Hepatocyte (in vitro differentiated cells): ENCODE measurements around the gene USP32. TPM values are rescaled to one million over a fixed set of nuclear protein-coding genes. Genes with fewer than 3 reads are reported as not detected.

Experiments
- DNase-seq: peaks from one replicate; pipeline ENCODE4 v3.0.0-alpha.2; 2016; ENCODE audit warnings: low spot score
- H2AFZ ChIP-seq: fragments of 200-600 bp; sonication (generic); 2 replicates; pipeline ENCODE4 v1.6.0; 2016; ENCODE audit warnings: antibody characterized with exemption, mild to moderate bottlenecking
- H3K27ac ChIP-seq: fragments of 200-600 bp; sonication (generic); 2 replicates; pipeline ENCODE4 v1.5.1; 2016; ENCODE audit warnings: mild to moderate bottlenecking
- H3K27me3 ChIP-seq: fragments of 200-600 bp; sonication (generic); 2 replicates; pipeline ENCODE4 v1.6.1; 2016
- H3K36me3 ChIP-seq: fragments of 200-600 bp; sonication (generic); replicated peaks from 2 replicates; pipeline ENCODE4 v1.5.1; 2016; ENCODE audit warnings: low read depth; ENCODE audit not compliant: insufficient read depth
- H3K4me1 ChIP-seq: fragments of 200-600 bp; sonication (generic); 2 replicates; pipeline ENCODE4 v1.5.1; 2016; ENCODE audit warnings: mild to moderate bottlenecking, moderate library complexity; ENCODE audit not compliant: insufficient read depth
- H3K4me2 ChIP-seq: fragments of 200-600 bp; sonication (generic); 2 replicates; pipeline ENCODE4 v1.6.0; 2016
- H3K4me3 ChIP-seq: fragments of 200-600 bp; sonication (generic); 2 replicates; pipeline ENCODE4 v1.5.1; 2016; ENCODE audit warnings: mild to moderate bottlenecking
- H3K79me2 ChIP-seq: fragments of 200-600 bp; sonication (generic); 2 replicates; pipeline ENCODE4 v1.6.0; 2017; ENCODE audit warnings: mild to moderate bottlenecking
- H3K9me2 ChIP-seq: fragments of 200-600 bp; sonication (generic); replicated peaks from 2 replicates; pipeline ENCODE4 v1.6.0; 2017; ENCODE audit warnings: mild to moderate bottlenecking; ENCODE audit not compliant: insufficient read depth
- H3K9me3 ChIP-seq: fragments of 200-600 bp; sonication (generic); 2 replicates; pipeline ENCODE4 v1.5.1; 2016; ENCODE audit warnings: low read depth, mild to moderate bottlenecking
- H4K20me1 ChIP-seq: fragments of 200-600 bp; sonication (generic); 2 replicates; pipeline ENCODE4 v1.6.0; 2016; ENCODE audit warnings: mild to moderate bottlenecking; ENCODE audit not compliant: insufficient read depth, poor library complexity, severe bottlenecking
- CTCF ChIP-seq: fragments of 200-600 bp; sonication (generic); IDR thresholded peaks from 2 replicates; pipeline ENCODE4 v1.5.1; 2016; ENCODE audit warnings: antibody characterized with exemption, mild to moderate bottlenecking; ENCODE audit not compliant: poor library complexity
- EZH2 ChIP-seq: fragments of 200-600 bp; sonication (generic); IDR thresholded peaks from 2 replicates; pipeline ENCODE4 v1.6.1; 2016; ENCODE audit warnings: antibody characterized with exemption, mild to moderate bottlenecking, borderline replicate concordance
- EZH2phosphoT487 ChIP-seq: fragments of 200-600 bp; sonication (generic); IDR thresholded peaks from one replicate; pipeline ENCODE4 v1.6.1; 2018; ENCODE audit warnings: antibody characterized with exemption, mild to moderate bottlenecking, low read depth, moderate library complexity; ENCODE audit not compliant: unreplicated experiment, severe bottlenecking
- WGBS: methylation state at CpG from one replicate; pipeline ENCODE4 v1.1.6; 2016; ENCODE audit warnings: low lambda C conversion rate; ENCODE audit errors: missing lambda C conversion rate; 5-methylcytosine and 5-hydroxymethylcytosine counted together
- polyA plus RNA-seq: library from polyadenylated mRNA; unstranded; fragments of >200 nt; fragmentation: Nextera tagmentation; extraction: Ambion mirVana; gene quantifications from 2 replicates; pipeline ENCODE4 v1.2.1, GENCODE V29; 2016
- total RNA-seq: library from RNA; depleted of rRNA; stranded (reverse); fragments of >200 nt; gene quantifications from 2 replicates; pipeline ENCODE4 v1.2.3, GENCODE V29; 2014

The USP32 gene
- total and polyA plus RNA-seq, 2 experiments from 2014 or later: 15.3 to 37.0 TPM

GRCh38 chr17:60426596-60426995 lies 34.7 kb upstream of the USP32 start:
- Histone ChIP-seq H3K4me3 (no peak overlapping the region), H3K36me3 (no peaks in the 10 kb centered on the region), H3K4me2 (no peak overlapping the region), H3K9me2 (no peaks in the 10 kb centered on the region), H3K27ac (no peak overlapping the region), H4K20me1 (no peaks in the 10 kb centered on the region), H3K4me1 (no peaks in the 10 kb centered on the region), H2AFZ (no peak overlapping the region), H3K9me3 (no peaks in the 10 kb centered on the region), H3K27me3 (no peaks in the 10 kb centered on the region), H3K79me2 (no peaks in the 10 kb centered on the region)
- 95% methylated on average over 10 of the region's 10 CpGs for WGBS
- DNase-seq: no peak
- TF ChIP-seq EZH2phosphoT487 (no peak), EZH2 (no peak), CTCF (no peak)

GRCh38 chr17:60425626-60426025 lies 33.7 kb upstream of the USP32 start:
- H3K79me2 ChIP-seq: no peaks in the 10 kb centered on the region
- H3K36me3 ChIP-seq: no peaks in the 10 kb centered on the region
- no peak for DNase-seq
- 90% methylated on average over 6 of the region's 6 CpGs for WGBS
- H3K4me3 ChIP-seq: no peak overlapping the region
- TF ChIP-seq EZH2: no peak
- no peak for TF ChIP-seq EZH2phosphoT487
- no peak for TF ChIP-seq CTCF
- H3K27ac ChIP-seq: no peak overlapping the region
- no peak overlapping the region for H2AFZ ChIP-seq
- no peaks in the 10 kb centered on the region for H4K20me1 ChIP-seq
- no peaks in the 10 kb centered on the region for H3K9me2 ChIP-seq
- no peak overlapping the region for H3K4me2 ChIP-seq
- H3K27me3 ChIP-seq: no peaks in the 10 kb centered on the region
- H3K4me1 ChIP-seq: no peaks in the 10 kb centered on the region
- no peaks in the 10 kb centered on the region for H3K9me3 ChIP-seq

- H3K79me2 ChIP-seq: no peaks in the 10 kb centered on the region
- H4K20me1 ChIP-seq: no peaks in the 10 kb centered on the region
- no peak overlapping the region for H3K27ac ChIP-seq
- no peak overlapping the region for H3K4me2 ChIP-seq
- no peaks in the 10 kb centered on the region for H3K36me3 ChIP-seq
- no peaks in the 10 kb centered on the region for H3K9me2 ChIP-seq
- no peak for DNase-seq
- no peaks in the 10 kb centered on the region for H3K9me3 ChIP-seq
- no peaks in the 10 kb centered on the region for H3K27me3 ChIP-seq
- no peaks in the 10 kb centered on the region for H3K4me1 ChIP-seq
- 82% methylated on average over 3 of the region's 3 CpGs for WGBS
- no peak overlapping the region for H3K4me3 ChIP-seq
- no peak overlapping the region for H2AFZ ChIP-seq
- no peak for TF ChIP-seq EZH2
- no peak for TF ChIP-seq EZH2phosphoT487
- TF ChIP-seq CTCF: no peak
Observed at GRCh38 chr17:60423865-60424264, 31.9 kb upstream of the USP32 start.

DNA sequence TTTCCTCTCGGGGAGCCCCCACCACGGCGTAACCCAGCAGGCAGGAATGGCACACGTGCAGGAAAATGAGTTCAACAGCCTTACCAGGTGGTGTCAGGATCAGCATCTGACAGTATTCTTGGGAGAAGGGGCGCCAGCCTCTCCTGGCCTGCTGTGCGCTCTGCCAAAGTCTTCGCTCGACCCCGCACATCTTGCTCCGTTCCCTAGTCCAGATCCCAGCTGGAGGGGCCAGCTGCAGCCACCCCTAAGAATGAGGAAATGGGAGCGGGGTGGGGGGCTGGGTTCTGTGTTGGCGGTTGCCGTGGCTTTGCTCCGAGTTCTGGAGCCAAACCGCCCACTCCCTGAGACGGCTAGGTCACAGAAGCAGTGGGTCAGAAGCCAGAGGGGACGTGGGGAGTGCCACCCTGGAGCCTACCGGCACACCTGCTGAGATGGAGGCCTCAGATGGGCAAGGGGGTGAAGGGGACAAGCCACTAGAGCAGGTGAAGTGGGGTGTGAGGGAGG lies 30.3 kb upstream of the USP32 start, which contains the start of gene CHCT1:
TSS of gene CHCT1 (plus strand) at position 328 of the 504 bp plus-strand sequence. CDS start at position 432, 104 bp downstream.
- H3K27ac ChIP-seq: no peak within 1 kb of the TSS
- TF ChIP-seq CTCF: no peak
- TF ChIP-seq EZH2phosphoT487: no peak
- TF ChIP-seq EZH2: no peak
- H4K20me1 ChIP-seq: no peaks in the 10 kb centered on the region
- peak within 1 kb of the TSS; percentile 43 for H3K4me3 ChIP-seq
- H3K27me3 ChIP-seq: no peaks in the 10 kb centered on the region
- H3K36me3 ChIP-seq: no peaks in the 10 kb centered on the region
- H3K9me3 ChIP-seq: no peaks in the 10 kb centered on the region
- H3K4me2 ChIP-seq: peak within 1 kb of the TSS; percentile 94
- no peaks in the 10 kb centered on the region for H3K9me2 ChIP-seq
- DNase-seq: no peak
- peak within 1 kb of the TSS; percentile 85 for H2AFZ ChIP-seq
- H3K79me2 ChIP-seq: no peaks in the 10 kb centered on the region
- no peaks in the 10 kb centered on the region for H3K4me1 ChIP-seq
- 73% methylated on average over 14 of the region's 18 CpGs for WGBS
